ENCODE results near the gene TSSC4. TPM values are rescaled to one million over a fixed set of nuclear protein-coding genes. Genes with fewer than 3 reads are reported as not detected.

TSSC4 gene
- total RNA-seq, 1 donor from 2014 or later = 40.0 TPM

- TF ChIP-seq CTCF (conservative IDR thresholded peaks at IDR 0.05; ENCODE audit: low read depth, low read length) = peak; percentile 82
- DNase-seq (ENCODE audit: low read depth) = no peak
- no peak overlapping the region for H3K4me3 ChIP-seq (ENCODE audit: low read depth, low read length)
Observed at GRCh38 chr11:2420502-2421225, 20.1 kb downstream of the TSSC4 start.

GRCh38 chr11:2421226-2421994, 20.9 kb downstream of the TSSC4 start:
- TF ChIP-seq CTCF (conservative IDR thresholded peaks at IDR 0.05; ENCODE audit: low read depth, low read length) = no peak
- no peak overlapping the region for H3K4me3 ChIP-seq (ENCODE audit: low read depth, low read length)
- DNase-seq (ENCODE audit: low read depth) = no peak

- no peak for TF ChIP-seq CTCF (conservative IDR thresholded peaks at IDR 0.05; ENCODE audit: low read depth, low read length)
- no peak overlapping the region for H3K4me3 ChIP-seq (ENCODE audit: low read depth, low read length)
- DNase-seq (ENCODE audit: low read depth) = no peak
Observed at GRCh38 chr11:2421996-2422395, 21.4 kb downstream of the TSSC4 start.

- DNase-seq (ENCODE audit: low read depth) = no peak
- no peak for TF ChIP-seq CTCF (conservative IDR thresholded peaks at IDR 0.05; ENCODE audit: low read depth, low read length)
- H3K4me3 ChIP-seq (ENCODE audit: low read depth, low read length) = no peak overlapping the region
Observed at GRCh38 chr11:2422461-2423156, 22.1 kb downstream of the TSSC4 start.

GRCh38 chr11:2423157-2424025, 22.8 kb downstream of the TSSC4 start:
- TF ChIP-seq CTCF (conservative IDR thresholded peaks at IDR 0.05; ENCODE audit: low read depth, low read length) = no peak
- no peak for DNase-seq (ENCODE audit: low read depth)
- H3K4me3 ChIP-seq (ENCODE audit: low read depth, low read length) = no peak overlapping the region

GRCh38 chr11:2424811-2425495, 24.4 kb downstream of the TSSC4 start:
- no peak for DNase-seq (ENCODE audit: low read depth)
- H3K4me3 ChIP-seq (ENCODE audit: low read depth, low read length) = no peak overlapping the region
- TF ChIP-seq CTCF (conservative IDR thresholded peaks at IDR 0.05; ENCODE audit: low read depth, low read length) = no peak

All from epithelial cell of proximal tubule (primary cell).